A549 (cell line): ENCODE results near the gene TRIM47.

ENCODE experiments used
- BHLHE40 ChIP-seq: IDR thresholded peaks from 2 replicates; pipeline ENCODE4 v1.6.1; 2012; ENCODE audit warnings: low read depth, low read length, inconsistent platforms
- CBX2 ChIP-seq: fragments of 200-600 bp; sonication (generic); IDR thresholded peaks from 2 replicates; pipeline ENCODE4 v1.6.1; 2016; ENCODE audit warnings: low read depth, mild to moderate bottlenecking, borderline replicate concordance
- CBX8 ChIP-seq: fragments of 200-600 bp; sonication (generic); IDR thresholded peaks from 2 replicates; pipeline ENCODE4 v1.6.1; 2016
- JUN ChIP-seq, 2 experiments: fragments of >200 bp; sonication (Bioruptor Twin); formaldehyde crosslinking; IDR thresholded peaks; 2 replicates in 1 of 2; 3 replicates in 1 of 2; pipeline ENCODE4 v1.6.1; 2016 to 2017
- JUNB ChIP-seq: fragments of >200 bp; sonication (Bioruptor Twin); formaldehyde crosslinking; IDR thresholded peaks from 2 replicates; pipeline ENCODE4 v1.6.1; 2016
- RAD21 ChIP-seq, 2 experiments: fragments of >200 bp in 1 of 2; sonication (Bioruptor Twin) in 1 of 2; formaldehyde crosslinking in 1 of 2; IDR thresholded peaks in 1 of 2; conservative IDR thresholded peaks in 1 of 2; 2 replicates in 1 of 2; 3 replicates in 1 of 2; pipeline ENCODE4 v1.6.1; 2012 to 2018; ENCODE audit warnings: inconsistent platforms in 1 of 2
- RFX5 ChIP-seq: fragments of 450-650 bp; IDR thresholded peaks from 2 replicates; pipeline ENCODE4 v1.7.1; 2014; ENCODE audit warnings: antibody characterized with exemption, mild to moderate bottlenecking, moderate library complexity
- TP53 ChIP-seq: fragments of 250-450 bp; sonication (Bioruptor Pico); IDR thresholded peaks from 2 replicates; pipeline ENCODE4 v1.5.0; 2021; ENCODE audit warnings: mild to moderate bottlenecking, moderate library complexity
- ZNF302 ChIP-seq: fragments of 250-450 bp; sonication (Bioruptor Pico); IDR thresholded peaks from 2 replicates; pipeline ENCODE4 v1.9.0; 2021; ENCODE audit warnings: inconsistent platforms, mild to moderate bottlenecking, moderate library complexity
- TF ChIP-seq, protein P1 (sequence below): fragments of >200 bp; sonication (Bioruptor Twin); formaldehyde crosslinking; IDR thresholded peaks from 3 replicates; pipeline ENCODE4 v1.5.1; 2016
- TF ChIP-seq, protein P2 (sequence below): fragments of 450-650 bp; IDR thresholded peaks from 2 replicates; pipeline ENCODE4 v1.6.1; 2014; ENCODE audit warnings: antibody characterized with exemption

DNA sequence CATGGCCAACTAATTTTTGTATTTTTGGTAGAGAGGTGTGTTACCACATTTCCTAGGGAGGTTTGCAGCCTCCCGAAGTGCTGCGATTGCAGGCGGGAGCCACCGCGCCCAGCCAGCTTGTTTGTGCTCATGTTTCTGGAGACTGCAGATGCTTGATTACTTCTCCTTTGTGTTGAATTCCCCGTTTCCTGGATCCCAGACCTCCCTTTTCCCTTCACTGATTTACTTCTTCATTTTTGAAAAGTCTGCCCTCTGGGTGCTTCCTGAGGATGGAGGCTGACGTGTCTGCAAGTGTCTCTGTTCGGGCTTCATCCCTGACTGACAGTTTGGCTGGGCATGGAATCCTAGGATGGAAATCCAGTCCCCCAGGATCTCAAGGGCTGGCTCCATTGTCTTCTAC lies 7.0 kb upstream of the TRIM47 start:
- TF ChIP-seq RFX5 (no peak), JUNB (no peak), TP53 (CRISPR knock-in tag) (no peak), CBX2 (no peak), BHLHE40 (no peak), JUN (IDR thresholded peaks at IDR 0.05) (no peak), RAD21 (conservative IDR thresholded peaks at IDR 0.05 in 1 of 2, IDR thresholded peaks at IDR 0.05 in 1 of 2) (no peak), ZNF302 (CRISPR knock-in tag) (no peak), CBX8 (no peak)
- TF ChIP-seq, protein P1, sequence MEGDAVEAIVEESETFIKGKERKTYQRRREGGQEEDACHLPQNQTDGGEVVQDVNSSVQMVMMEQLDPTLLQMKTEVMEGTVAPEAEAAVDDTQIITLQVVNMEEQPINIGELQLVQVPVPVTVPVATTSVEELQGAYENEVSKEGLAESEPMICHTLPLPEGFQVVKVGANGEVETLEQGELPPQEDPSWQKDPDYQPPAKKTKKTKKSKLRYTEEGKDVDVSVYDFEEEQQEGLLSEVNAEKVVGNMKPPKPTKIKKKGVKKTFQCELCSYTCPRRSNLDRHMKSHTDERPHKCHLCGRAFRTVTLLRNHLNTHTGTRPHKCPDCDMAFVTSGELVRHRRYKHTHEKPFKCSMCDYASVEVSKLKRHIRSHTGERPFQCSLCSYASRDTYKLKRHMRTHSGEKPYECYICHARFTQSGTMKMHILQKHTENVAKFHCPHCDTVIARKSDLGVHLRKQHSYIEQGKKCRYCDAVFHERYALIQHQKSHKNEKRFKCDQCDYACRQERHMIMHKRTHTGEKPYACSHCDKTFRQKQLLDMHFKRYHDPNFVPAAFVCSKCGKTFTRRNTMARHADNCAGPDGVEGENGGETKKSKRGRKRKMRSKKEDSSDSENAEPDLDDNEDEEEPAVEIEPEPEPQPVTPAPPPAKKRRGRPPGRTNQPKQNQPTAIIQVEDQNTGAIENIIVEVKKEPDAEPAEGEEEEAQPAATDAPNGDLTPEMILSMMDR, result no peak
- TF ChIP-seq, protein P2, sequence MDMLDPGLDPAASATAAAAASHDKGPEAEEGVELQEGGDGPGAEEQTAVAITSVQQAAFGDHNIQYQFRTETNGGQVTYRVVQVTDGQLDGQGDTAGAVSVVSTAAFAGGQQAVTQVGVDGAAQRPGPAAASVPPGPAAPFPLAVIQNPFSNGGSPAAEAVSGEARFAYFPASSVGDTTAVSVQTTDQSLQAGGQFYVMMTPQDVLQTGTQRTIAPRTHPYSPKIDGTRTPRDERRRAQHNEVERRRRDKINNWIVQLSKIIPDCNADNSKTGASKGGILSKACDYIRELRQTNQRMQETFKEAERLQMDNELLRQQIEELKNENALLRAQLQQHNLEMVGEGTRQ, result no peak
